Activated B cell treated with CpG ODN at 0.5 μM for 24 hours (primary cell): ENCODE measurements around the gene EHMT1. TPM values are rescaled to one million over a fixed set of nuclear protein-coding genes. Genes with fewer than 3 reads are reported as not detected.
A peak's percentile ranks its signal among the peaks of the same experiment; 100 is the strongest.

Experiments used
- ATAC-seq: fragments of 200-7000 bp; cut with Tn5 transposase; one replicate; pipeline ENCODE4 v1.10.0; 2021; ENCODE audit warnings: low read depth, mild to moderate bottlenecking, moderate library complexity
- CTCF ChIA-PET: fragments of 350-600 bp; sonication (Branson Sonifier 250); formaldehyde crosslinking; loops from one replicate; lab custom pipeline; 2021; ENCODE audit warnings: antibody characterized with exemption; lab: Charles Lee
- POLR2A ChIA-PET: fragments of 350-600 bp; sonication (Branson Sonifier 250); formaldehyde crosslinking; loops from one replicate; lab custom pipeline; 2021; ENCODE audit warnings: antibody characterized with exemption; lab: Charles Lee
- DNase-seq: peaks from one replicate; pipeline ENCODE4 v3.0.0; 2022
- H3K27ac Mint-ChIP-seq: one replicate; pipeline ENCODE4 v1.8.0; 2020; ENCODE audit warnings: mixed read lengths
- H3K27me3 Mint-ChIP-seq: one replicate; pipeline ENCODE4 v1.8.0; 2021; ENCODE audit warnings: mixed read lengths
- H3K36me3 Mint-ChIP-seq: one replicate; pipeline ENCODE4 v1.8.0; 2021; ENCODE audit warnings: low read depth, mixed read lengths
- H3K4me1 Mint-ChIP-seq: one replicate; pipeline ENCODE4 v1.8.0; 2021; ENCODE audit warnings: mixed read lengths
- H3K4me3 Mint-ChIP-seq: one replicate; pipeline ENCODE4 v1.8.0; 2020; ENCODE audit warnings: mild to moderate bottlenecking, mixed read lengths
- H3K9me3 Mint-ChIP-seq: one replicate; pipeline ENCODE4 v1.8.0; 2020; ENCODE audit warnings: mixed read lengths
- CTCF ChIP-seq: fragments of 200-600 bp; IDR thresholded peaks from one replicate; pipeline ENCODE4 v1.8.0; 2022; ENCODE audit warnings: antibody characterized with exemption, mild to moderate bottlenecking
- intact Hi-C: fragments of 100-400 bp; cut with micrococcal nuclease; formaldehyde crosslinking; loops from one replicate; pipeline ENCODE4 v1.15.1; 2024
- total RNA-seq: library from RNA; stranded (reverse); gene quantifications from 2 replicates; pipeline ENCODE4 v1.2.3, GENCODE V29; 2022

Gene EHMT1
- total RNA-seq, 1 donor from 2014 or later: 163 TPM

GRCh38 chr9:137670391-137671195, 51.8 kb downstream of the EHMT1 start:
- intact Hi-C loops: loop anchor here (5.0 to 10.0 kb wide), 2 partner anchors 37 to 134 kb away; no protein-coding TSS in a partner anchor
- TF ChIP-seq CTCF: no peak
- H3K9me3 Mint-ChIP-seq: no peaks in the 10 kb centered on the region
- no peak for ATAC-seq
- ChIA-PET POLR2A (no interaction called here), CTCF (interaction anchor here (1.2 kb wide), 1 partner anchor 10 kb away, joined by 3 read pairs; no protein-coding TSS in a partner anchor)
- no peaks in the 10 kb centered on the region for H3K27me3 Mint-ChIP-seq
- H3K4me3 Mint-ChIP-seq: no peak overlapping the region
- no peak overlapping the region for H3K27ac Mint-ChIP-seq
- H3K4me1 Mint-ChIP-seq: peaks cover 84% of the 10 kb centered on the region
- DNase-seq: no peak
- peaks cover 25% of the 10 kb centered on the region for H3K36me3 Mint-ChIP-seq

GRCh38 chr9:137671196-137671538, 52.4 kb downstream of the EHMT1 start:
- ATAC-seq (no peak), DNase-seq (no peak)
- ChIA-PET CTCF (interaction anchor here (1.2 kb wide), 1 partner anchor 9 kb away, joined by 3 read pairs; no protein-coding TSS in a partner anchor), POLR2A (no interaction called here)
- Mint-ChIP-seq H3K27ac (no peak overlapping the region), H3K4me1 (peaks cover 79% of the 10 kb centered on the region), H3K9me3 (no peaks in the 10 kb centered on the region), H3K4me3 (no peak overlapping the region), H3K36me3 (peaks cover 24% of the 10 kb centered on the region), H3K27me3 (no peaks in the 10 kb centered on the region)
- intact Hi-C loops: loop anchor here (5.0 to 10.0 kb wide), 2 partner anchors 36 to 134 kb away; no protein-coding TSS in a partner anchor
- no peak for TF ChIP-seq CTCF

DNA sequence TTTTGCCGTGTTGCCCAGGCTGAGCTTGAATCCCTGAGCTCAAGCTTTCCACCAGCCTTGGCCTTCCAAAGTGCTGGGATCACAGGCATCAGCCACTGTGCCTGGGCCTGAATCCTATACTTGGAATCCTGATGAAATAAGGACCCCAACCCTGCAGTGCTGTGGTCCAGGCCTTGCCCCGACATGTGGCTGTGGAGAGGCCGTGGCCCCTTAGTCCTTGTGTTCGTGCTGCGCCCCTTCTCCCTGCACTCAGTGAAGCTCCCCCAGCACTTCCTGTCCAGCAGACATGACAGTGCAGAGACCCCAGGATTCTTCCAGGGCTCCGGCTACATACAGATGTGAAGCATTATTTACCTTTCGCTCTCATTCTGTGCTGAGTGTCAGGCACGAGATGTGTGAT, 52.9 kb downstream of the EHMT1 start:
- ATAC-seq (no peak), DNase-seq (no peak)
- intact Hi-C loops: loop anchor here (2.0 to 10.0 kb wide), 3 partner anchors 36 to 349 kb away; no protein-coding TSS in a partner anchor
- no peaks in the 10 kb centered on the region for H3K27me3 Mint-ChIP-seq
- TF ChIP-seq CTCF: no peak
- ChIA-PET CTCF (no interaction called here), POLR2A (no interaction called here)
- peaks cover 24% of the 10 kb centered on the region for H3K36me3 Mint-ChIP-seq
- no peak overlapping the region for H3K27ac Mint-ChIP-seq
- no peak overlapping the region for H3K4me3 Mint-ChIP-seq
- peaks cover 76% of the 10 kb centered on the region for H3K4me1 Mint-ChIP-seq
- no peaks in the 10 kb centered on the region for H3K9me3 Mint-ChIP-seq

GRCh38 chr9:137672907-137673791, 54.3 kb downstream of the EHMT1 start:
- Mint-ChIP-seq H3K4me3 (peak overlapping the region; percentile 65), H3K4me1 (peaks cover 72% of the 10 kb centered on the region), H3K9me3 (no peaks in the 10 kb centered on the region), H3K27ac (peak overlapping the region; percentile 82), H3K36me3 (peaks cover 24% of the 10 kb centered on the region), H3K27me3 (no peaks in the 10 kb centered on the region)
- intact Hi-C loops: loop anchor here (1.0 to 10.0 kb wide), 6 partner anchors 22 to 348 kb away; no protein-coding TSS in a partner anchor
- DNase-seq: no peak
- peak; percentile 91 for ATAC-seq
- TF ChIP-seq CTCF: peak; percentile 87
- CTCF ChIA-PET: interaction anchor here (0.6 to 2.6 kb wide), 19 partner anchors 9 to 349 kb away, joined by 3 to 13 read pairs (median 4); partner anchors contain the start of gene EHMT1
- POLR2A ChIA-PET: interaction anchor here (0.8 to 1.3 kb wide), 5 partner anchors 18 to 99 kb away, joined by 3 to 7 read pairs (median 3); no protein-coding TSS in a partner anchor
